NCI-H1092 treated with DMSO at 0.1 percent for 48 hours (cell line): Measurements from ENCODE around the gene NOXA1.
"Not testable (repeated sequence)": the region's sequence is repeated elsewhere in the genome, so short reads cannot be mapped to it uniquely, and the experiment has no call there.

Source experiments
- DNase-seq: peaks from one replicate; lab custom pipeline; 2025; lab: John Stamatoyannopoulos, UW

The NOXA1 gene

DNA sequence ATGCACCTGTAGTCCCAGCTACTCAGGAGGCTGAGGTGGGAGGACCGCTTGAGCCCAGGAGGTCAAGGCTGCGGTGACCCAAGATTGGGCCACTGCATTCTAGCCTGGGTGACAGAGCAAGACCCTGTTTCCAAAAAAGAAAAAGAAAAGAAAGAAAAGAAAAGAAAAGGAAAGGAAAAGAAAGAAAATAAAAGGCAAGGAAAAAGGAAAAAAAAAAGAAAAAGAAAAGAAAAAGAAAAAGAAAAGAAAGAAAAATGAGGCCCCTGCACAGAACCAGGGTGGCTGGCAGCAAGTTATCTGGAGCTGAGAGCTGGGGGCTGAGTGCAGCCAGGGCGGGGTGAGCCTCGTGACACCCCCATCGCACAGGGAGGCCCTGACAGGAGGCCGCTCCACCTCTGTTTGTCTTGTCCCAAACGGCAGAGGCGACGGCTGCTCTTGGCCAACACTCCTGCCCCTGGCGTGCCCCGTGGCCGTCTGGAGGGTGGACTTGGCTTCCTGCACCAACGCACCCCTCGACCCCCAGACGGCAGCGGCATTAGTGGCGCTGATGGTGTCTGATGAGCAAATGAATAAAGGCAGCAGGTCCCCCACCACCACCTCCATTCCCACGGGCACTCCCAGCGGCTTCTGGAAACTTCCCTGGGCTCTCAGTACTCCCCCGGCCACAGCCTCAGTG is 17.0 kb upstream of the NOXA1 start:
- no peak for DNase-seq

- DNase-seq = peak; percentile 18
Observed at GRCh38 chr9:137406876-137407589, 16.2 kb upstream of the NOXA1 start.

GRCh38 chr9:137407590-137408300 is 15.4 kb upstream of the NOXA1 start:
- DNase-seq = no peak

- DNase-seq = no peak
Observed at GRCh38 chr9:137408651-137409405, 14.4 kb upstream of the NOXA1 start.

- DNase-seq = no peak
Observed at GRCh38 chr9:137409515-137409914, 13.7 kb upstream of the NOXA1 start.

DNA sequence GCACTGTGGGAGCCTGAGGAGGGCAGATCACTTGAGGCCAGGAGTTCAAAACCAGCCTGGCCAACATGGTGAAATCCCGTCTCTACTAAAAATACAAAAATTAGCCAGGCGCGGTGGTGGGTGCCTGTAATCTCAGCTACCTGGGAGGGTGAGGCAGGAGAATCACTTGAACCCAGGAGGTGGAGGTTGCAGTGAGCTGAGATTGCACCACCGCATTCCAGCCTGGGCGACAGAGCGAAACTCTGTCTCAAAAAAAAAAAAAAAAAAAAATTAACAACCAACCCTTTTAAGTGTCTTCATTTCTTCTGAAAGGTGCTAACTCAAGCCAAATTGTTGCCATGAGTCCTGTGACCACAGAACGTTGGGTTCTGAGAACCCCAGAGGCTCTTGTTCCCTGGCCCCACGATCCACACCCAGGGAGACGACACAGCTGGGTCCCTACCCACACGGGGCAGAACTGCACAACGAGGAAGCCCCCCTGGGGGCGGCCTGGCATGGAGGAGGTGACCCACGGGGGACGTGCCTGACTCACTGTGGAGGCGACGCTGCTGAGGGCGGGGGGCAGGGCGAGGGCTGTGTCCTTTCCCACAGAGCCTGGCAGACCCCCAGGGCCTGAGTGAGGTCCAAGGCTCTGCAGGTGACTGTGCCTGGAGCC is 12.8 kb upstream of the NOXA1 start:
- not testable (repeated sequence) for DNase-seq

DNA sequence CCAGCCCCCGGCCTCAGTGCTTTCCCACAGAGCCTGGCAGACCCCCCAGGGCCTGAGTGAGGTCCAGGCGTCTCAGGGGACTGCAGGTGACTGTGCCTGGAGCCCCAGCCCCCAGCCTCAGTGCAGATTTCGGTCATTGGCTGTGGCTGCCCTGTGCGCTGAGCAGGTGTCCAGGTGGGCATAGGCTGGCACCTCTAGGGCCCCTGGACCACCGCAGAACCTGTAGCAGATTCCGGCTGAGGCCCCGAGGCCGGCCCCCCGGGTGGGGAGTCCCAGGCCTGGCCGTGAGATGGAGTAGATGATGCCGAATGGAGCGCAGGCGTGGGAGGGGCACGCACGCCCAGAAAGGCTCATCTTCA is 12.3 kb upstream of the NOXA1 start:
- no peak for DNase-seq

GRCh38 chr9:137411260-137411644 is 11.9 kb upstream of the NOXA1 start:
- no peak for DNase-seq

DNA sequence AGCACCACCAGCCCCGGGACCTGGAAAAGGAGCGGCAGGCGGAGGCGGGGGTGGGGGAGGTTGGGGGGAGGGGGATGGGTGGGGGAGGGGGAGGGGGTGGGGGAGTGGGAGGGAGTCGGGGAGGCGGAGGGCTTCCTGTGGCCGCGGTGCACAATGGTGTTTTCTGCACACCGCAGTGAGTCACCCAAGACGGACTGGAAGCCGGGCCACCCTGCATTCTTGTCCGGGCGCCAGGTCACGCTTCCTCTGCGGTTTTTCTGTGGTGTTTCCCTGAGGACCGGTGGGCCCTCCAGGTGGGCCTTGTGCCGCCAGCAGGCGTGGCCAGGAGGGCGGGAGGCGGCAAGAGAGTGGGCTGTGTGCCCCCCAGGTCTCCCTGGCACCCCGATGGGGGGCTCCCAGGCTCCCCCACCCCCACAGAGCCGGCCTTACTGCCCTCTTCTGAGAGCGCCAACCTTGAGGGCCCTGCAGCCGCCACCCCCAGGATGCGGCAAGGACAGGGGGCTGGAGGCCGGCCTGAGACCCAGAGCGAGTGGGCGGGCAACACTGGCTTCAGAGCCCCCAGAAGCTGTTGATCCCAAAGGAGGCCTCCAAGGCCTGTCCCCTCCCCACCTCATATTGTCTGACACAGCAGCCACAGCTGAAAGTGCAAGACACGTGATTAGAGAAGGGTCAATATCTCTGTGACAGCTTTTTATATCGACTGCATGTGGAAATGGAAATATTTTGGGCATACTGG is 11.4 kb upstream of the NOXA1 start:
- no peak for DNase-seq

DNA sequence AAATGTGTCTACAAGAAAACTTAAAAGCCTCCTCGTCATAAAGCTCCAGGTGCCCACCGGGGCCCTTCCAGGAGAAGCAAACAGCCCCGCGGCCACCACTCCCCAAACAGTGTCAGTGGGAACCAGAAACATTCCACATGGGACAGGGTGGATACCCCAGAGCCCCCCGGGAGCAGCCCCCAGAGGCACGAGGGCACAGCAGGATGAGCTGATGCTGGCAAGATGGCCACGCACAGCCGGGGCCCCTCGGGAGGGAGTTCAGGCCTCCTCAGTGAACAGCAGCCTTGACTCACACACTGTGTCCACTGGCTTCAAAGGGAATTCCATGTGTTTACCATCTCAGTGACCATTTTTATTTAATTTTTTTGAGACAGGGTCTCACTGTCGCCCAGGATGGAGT is 10.8 kb upstream of the NOXA1 start:
- DNase-seq = no peak

DNA sequence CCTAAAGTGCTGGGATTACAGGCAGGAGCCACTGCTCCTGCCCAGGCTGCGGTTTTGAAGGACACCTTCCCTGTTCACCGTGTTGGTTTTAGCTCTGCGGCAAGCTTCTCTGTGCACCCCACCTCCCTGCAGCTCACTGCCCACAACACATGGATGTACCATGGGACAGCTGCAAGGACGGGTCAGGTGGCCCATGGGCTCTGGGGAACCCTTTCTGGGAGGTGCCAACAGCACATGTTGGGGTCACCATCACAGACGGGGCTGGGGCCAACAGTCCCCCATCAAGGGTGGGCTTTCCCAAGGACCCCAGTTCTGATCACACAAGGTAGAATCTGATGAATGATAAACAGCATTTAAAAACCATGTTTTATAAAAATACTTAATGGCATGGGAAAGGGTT is 7.7 kb upstream of the NOXA1 start:
- DNase-seq = no peak

DNA sequence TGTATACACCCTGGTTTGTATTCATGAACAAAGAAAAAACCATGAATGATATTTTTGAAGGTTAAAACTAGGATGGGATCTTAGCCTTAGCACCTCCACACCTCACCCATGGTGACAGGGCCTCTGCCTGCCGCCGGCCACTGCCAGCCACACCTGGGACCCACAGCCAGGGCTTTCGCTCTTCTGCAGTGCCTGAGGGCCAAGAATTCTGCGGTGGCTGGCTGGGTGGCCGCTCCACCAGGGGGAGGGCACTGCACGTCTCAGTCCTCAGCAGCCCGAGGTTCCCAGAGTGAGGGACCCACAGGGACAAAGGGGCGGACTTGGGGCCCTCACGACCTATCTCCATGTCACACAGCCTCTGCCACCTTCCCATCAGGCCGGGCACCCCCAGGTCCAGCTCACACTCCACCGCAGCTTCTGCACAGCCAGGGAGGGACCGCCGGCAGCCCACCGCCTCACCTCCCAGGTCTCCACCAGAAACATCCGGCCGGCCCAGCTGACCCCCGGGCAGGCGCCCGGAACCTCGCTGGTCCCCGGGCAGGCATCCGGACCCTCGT is 7.1 kb upstream of the NOXA1 start:
- no peak for DNase-seq

DNA sequence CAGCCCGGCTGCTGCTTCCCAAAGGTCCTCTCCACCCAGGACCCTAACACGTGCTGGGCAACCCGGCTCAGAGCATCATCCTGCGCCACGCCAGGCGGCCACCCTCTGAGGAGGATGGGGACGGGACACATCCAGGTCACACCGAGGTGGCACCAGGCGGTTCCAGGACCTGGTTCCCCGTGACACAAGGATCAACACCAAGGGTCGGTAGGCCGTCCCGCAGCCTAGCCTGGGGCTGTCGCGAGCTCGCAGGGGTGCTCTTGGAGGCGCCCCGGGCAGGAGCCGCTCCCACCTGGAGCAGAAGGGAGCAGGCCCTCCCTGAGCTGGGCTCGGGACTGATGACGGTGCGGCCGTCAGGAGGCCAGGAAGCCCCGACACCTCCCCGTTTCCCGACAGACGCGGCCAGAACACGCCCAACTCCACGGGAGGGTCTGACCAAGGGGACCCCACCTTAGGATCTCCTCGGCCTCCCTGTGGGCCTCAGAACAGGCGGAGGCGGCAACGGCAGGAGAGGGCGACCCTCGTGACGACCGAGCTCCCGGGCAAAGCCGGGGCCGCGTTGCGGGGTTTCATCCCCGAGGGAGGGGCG is 6.5 kb upstream of the NOXA1 start:
- no peak for DNase-seq

- no peak for DNase-seq
Observed at GRCh38 chr9:137417161-137418021, 5.8 kb upstream of the NOXA1 start.

- peak; percentile 31 for DNase-seq
Observed at GRCh38 chr9:137421838-137422603, 1.2 kb upstream of the NOXA1 start.

DNA sequence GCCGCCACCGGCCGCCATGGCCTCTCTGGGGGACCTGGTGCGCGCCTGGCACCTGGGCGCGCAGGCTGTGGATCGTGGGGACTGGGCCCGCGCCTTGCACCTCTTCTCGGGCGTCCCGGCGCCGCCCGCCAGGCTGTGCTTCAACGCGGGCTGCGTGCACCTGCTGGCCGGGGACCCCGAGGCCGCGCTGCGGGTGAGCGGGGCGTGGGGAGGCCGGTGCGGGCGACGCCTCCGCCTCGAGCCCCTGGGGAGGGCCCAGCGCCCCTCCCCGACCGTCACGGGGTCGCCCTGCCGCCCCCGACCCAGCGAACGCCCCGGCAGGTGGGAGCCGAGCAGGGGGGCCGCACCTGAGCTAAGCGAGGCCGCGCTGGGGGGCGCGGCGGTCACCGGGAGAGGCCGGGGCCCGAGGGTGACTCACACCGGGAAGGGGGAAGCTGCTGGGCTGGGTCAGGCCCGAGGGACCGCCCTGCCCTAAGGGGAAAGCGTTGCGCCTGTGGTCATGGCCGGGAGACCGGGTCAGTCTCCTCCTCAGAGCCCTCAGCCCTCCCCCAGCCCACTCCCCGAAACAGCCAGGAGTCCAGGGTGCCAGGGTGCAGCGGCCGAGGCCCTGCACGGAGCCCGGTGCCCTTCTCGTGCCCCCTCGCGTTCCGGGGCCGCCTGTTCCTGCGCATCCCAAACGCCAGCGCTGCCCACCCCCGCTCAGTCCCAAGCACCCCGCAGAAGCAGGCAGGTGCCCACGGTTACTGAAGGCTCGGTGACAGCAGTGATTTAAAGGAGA is 510 bp downstream of the NOXA1 start:
- no peak for DNase-seq

- no peak for DNase-seq
Observed at GRCh38 chr9:137426018-137426681, 3.0 kb downstream of the NOXA1 start.
